HG03342 (cell line): ENCODE data around the gene ERVFRD-1.
A peak's percentile ranks its signal among the peaks of the same experiment; 100 is the strongest.

Source experiments
- ATAC-seq: cut with Tn5 transposase; IDR thresholded peaks from one replicate; pipeline ENCODE4 v1.9.1; 2021; ENCODE audit warnings: mild to moderate bottlenecking, moderate library complexity; ENCODE audit not compliant: unreplicated experiment

Gene ERVFRD-1

GRCh38 chr6:11110921-11111768 is at the start of gene ERVFRD-1:
Gene ERVFRD-1, minus strand, starts transcription at chr6:11111725. Its CDS starts 6,415 bp downstream, at chr6:11105310.
- no peak for ATAC-seq

GRCh38 chr6:11160199-11160598 is 48.7 kb upstream of the ERVFRD-1 start:
- ATAC-seq, result no peak

- no peak for ATAC-seq
These were observed 44.1 kb upstream of the ERVFRD-1 start for GRCh38 chr6:11155589-11155988.

- no peak for ATAC-seq
These were observed 41.9 kb upstream of the ERVFRD-1 start for GRCh38 chr6:11153447-11153846.

GRCh38 chr6:11152581-11152980 is 41.1 kb upstream of the ERVFRD-1 start:
- no peak for ATAC-seq

- ATAC-seq, result no peak
These were observed 40.0 kb upstream of the ERVFRD-1 start for GRCh38 chr6:11151488-11151887.

GRCh38 chr6:11149551-11149950 is 38.0 kb upstream of the ERVFRD-1 start:
- ATAC-seq, result no peak

- no peak for ATAC-seq
These were observed 34.7 kb upstream of the ERVFRD-1 start for GRCh38 chr6:11146117-11146826.

- ATAC-seq, result peak; percentile 85
These were observed 32.9 kb upstream of the ERVFRD-1 start for GRCh38 chr6:11144393-11144851.

- no peak for ATAC-seq
These were observed 32.2 kb upstream of the ERVFRD-1 start for GRCh38 chr6:11143394-11144371.

- ATAC-seq, result no peak
These were observed 30.9 kb upstream of the ERVFRD-1 start for GRCh38 chr6:11142296-11143027.

- ATAC-seq, result no peak
These were observed 29.8 kb upstream of the ERVFRD-1 start for GRCh38 chr6:11141295-11141694.

GRCh38 chr6:11140056-11140455 is 28.5 kb upstream of the ERVFRD-1 start:
- ATAC-seq, result no peak

- peak; percentile 48 for ATAC-seq
These were observed 27.8 kb upstream of the ERVFRD-1 start for GRCh38 chr6:11139051-11139960.

- ATAC-seq, result no peak
These were observed 25.3 kb upstream of the ERVFRD-1 start for GRCh38 chr6:11136809-11137208.

GRCh38 chr6:11133281-11133680 is 21.8 kb upstream of the ERVFRD-1 start:
- no peak for ATAC-seq

GRCh38 chr6:11132194-11132888 is 20.8 kb upstream of the ERVFRD-1 start:
- ATAC-seq, result no peak

GRCh38 chr6:11130605-11131004 is 19.1 kb upstream of the ERVFRD-1 start:
- no peak for ATAC-seq
